NCI-H1930 (cell line): ENCODE results near the gene TRIM38.
"Not testable (repeated sequence)": the region's sequence is repeated elsewhere in the genome, so short reads cannot be mapped to it uniquely, and the experiment has no call there.

ENCODE experiments used
- DNase-seq, 2 experiments: peaks; one replicate each; lab custom pipeline; 2025; lab: John Stamatoyannopoulos, UW

The TRIM38 gene

DNA sequence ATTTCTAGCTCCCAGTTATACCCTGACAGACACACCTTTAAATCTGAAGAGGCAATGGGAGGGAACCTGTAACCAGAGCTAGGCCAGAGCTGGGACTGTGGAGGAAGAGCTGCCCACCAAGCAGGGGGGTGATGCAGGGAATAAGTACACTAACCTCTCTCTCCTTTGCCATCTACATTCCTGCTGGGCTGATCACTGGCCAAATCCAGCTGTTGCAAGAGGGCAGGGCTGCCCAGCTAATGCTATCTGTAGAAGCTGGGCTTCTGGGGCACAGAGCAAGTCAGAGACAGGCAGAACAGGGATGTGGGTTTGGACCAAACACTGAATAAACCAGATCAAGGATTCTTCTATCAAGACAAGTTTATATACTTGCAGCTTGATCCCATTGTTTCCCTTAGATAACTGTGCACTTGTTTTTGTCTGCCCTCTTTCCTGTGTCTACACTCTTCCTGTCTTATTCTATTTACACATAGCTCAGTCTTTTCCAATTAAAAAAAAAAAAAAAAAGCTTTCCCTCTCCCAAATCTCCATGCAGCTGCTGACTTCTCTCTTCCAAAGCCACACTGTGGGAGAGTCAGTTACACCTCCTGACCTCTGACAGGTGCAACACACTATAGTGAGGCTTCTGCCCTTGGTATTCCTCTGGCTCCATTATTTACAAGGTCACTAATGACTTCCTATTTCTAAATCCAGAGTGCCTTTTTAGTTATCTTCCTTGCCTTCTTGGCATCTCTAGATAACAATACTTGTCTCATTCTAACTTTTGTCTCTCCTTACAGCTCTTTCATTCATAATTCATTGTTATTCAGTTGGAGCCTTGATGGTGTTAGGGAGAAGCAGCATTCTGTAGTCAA is 43.7 kb downstream of the TRIM38 start:
- no peak for DNase-seq

DNA sequence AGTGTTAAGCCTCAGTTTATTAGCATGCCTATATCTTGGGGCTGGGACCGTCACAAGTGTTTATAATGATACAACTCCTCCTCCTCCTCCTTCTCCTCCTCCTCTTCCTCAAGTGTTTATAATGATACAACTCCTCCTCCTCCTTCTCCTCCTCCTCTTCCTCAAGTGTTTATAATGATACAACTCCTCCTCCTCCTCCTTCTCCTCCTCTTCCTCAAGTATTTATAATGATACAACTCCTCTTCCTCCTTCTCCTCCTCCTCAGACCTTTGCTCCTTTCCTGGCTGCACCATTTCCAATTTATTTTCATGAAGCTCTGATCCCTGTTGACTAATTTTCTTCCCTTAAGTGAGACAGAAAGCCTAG is 44.3 kb downstream of the TRIM38 start:
- DNase-seq = not testable (repeated sequence)

DNA sequence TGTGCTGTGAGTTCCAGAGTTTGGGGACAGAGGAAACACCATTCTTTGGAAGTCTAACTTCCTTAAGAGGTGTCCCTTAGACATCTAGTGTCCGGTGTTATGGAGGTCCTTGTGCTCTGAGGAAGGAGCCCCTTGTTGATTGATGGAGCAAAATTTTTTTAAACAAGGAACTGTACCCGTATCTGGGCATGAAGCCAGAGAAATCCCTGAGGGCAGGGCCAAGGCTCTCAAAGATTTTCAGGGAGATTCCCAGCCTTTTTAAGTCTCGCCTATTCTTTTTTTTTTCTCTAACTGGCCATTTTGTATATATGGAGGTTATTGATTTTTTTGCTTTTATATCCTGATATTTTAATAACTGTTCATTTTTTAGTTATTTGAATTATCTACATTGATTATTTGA is 45.9 kb downstream of the TRIM38 start:
- no peak for DNase-seq

DNA sequence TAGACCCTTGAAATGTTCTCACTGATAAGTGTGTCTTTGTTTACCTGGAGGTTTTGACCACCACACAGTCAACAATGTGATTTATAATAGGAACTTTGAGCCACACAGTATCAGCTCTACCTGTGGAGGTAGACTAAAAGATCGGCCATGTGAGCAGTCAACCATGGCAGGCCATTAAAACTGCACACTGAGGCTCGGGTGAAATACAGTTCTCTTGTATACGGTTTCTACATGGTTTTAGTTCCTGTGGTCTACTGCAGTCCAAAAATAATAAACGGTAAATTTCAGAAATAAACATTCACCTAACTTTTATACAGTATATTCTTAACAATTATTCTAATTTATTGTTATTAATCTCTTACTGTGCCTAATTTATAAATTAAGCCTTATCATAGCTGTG is 47.2 kb downstream of the TRIM38 start:
- no peak for DNase-seq

DNA sequence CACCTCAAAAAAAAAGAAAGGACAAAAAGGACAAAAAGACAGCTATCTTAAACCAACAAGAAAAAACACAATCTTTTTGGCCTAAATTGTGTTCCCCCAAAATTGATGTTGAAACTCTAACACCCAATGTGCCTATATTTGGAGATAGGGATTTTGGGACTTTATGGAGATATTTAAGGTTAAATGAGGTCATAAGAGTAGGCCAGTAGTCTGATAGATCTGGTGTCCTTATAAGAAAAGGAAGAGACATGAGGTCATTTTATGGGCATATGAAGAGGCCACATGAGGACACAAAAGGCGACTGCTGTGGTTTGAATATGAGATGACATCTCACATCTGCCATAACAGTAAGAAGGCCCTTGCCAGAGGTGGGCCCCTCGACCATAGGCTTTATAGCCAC is 49.5 kb downstream of the TRIM38 start:
- no peak for DNase-seq

DNA sequence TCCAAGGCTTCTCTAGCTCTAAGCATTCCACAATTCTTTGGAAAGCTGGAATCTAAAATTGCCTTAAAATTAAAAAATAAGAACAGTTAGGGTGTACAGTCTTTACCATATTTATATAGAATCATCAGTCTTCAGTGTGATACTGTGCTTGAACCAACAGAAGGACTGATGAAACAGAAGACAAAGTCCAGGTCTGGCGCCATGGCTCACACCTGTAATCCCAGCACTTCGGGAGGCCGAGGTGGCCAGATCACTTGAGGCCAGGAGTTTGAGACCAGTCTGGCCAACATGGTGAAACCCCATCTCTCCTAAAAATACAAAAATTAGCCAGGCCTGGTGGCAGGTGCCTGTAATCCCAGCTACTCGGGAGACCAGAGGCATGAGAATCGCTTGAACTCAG is 51.8 kb downstream of the TRIM38 start:
- not testable (repeated sequence) for DNase-seq

DNA sequence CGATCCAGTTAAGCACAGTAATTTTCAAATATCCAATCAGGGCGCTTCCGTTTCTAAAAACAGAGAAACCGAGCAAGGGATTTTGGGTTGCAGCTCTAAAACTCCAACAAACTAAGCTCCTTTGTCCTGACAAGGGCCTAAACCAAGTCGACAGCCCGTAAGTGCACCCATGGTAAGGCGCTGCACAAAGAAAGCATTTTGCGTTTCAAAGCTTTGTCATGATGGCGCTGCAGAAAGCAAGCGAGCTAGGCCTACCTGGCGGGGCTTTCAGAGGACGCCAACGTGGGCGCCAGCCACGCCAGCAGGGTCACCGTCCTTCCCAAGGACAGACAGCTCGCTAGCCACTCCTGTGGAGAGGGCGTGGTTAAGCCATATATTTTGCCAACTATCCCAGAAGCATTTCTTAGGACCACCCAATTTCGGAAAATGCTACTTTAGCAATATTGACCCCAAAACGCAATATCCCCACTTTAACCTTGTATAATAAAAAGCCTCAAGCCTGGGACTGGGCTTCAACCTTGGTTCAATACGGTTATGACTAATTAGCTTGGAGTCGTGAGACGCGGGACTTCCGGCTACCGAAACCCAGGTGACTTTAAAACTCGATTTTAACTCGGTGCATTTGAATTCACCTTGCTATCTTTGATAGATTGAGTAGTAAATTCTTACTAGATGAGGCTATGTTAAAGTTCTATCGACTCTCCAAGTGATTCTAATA is 53.8 kb downstream of the TRIM38 start:
- DNase-seq = no peak

DNA sequence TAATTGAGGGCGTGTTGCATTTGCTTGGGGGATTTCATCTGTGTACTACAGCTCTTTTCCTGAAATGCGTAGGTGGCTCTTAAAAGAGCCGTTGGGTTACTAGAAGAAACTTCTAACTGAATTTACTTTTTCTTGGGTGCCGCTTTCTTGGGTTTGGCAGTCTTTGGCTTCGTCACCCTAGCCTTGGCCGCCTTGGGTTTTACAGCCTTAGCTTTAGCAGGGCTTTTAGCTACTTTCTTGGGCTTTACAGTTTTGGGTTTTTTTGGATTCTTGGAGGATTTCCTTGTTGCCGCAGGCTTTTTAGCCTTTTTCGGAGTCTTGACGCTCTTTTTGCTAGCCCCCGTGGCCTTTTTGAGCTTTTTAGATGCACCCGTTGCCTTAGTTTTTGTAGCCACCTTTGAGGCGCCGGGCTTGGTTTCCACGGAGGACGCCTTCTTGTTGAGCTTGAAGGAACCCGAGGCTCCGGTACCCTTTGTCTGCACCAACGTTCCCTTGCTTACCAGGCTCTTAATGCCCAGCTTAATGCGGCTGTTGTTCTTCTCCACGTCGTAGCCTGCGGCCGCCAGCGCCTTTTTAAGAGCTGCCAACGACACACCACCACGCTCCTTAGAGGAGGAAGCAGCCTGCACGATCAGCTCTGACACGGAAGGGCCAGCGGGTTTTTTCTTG is 54.5 kb downstream of the TRIM38 start:
- DNase-seq = no peak

DNA sequence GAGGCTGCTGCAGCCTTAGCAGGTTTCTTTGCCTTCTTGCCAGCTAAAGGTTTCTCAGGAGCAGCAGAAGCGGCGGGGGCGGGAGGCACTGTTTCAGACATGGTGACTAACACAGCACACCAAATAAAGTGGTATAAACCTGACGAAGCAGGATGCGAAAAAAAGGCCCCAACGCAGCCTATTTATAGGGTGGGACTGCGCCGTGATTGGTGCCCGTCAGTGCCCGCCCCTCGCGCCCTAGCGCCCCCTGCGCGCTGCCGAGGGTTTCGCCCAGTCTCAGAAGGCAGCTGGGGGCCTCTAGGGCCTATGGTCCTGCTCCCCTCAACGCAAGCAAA is 55.0 kb downstream of the TRIM38 start:
- DNase-seq = no peak

DNA sequence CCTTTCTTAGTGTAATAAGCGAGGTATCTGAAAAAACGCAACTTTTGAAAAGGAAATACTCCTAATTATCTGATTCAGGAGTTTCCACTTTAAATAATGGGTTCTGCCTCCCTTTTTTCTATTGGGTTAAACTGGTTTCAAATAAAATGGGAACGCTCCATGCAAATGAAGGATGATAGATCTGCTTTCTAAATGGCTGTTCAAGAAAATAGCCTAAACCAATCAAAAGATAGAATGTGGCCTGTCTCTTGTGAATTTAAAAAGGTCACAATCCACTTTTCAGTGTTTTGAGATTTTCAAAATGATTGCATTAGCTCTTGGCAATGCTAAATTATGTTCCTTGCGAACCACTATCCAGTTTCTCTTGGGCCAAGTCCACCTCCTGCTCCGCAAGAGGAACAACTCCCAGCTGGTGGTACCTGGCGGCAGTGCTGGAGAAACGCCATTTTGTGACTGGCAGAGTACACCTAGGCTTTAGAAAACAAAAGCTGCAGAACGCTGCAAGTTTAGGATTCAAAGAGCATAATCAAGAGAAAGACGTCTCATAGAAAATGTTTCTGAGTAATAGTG is 56.7 kb downstream of the TRIM38 start:
- no peak for DNase-seq

DNA sequence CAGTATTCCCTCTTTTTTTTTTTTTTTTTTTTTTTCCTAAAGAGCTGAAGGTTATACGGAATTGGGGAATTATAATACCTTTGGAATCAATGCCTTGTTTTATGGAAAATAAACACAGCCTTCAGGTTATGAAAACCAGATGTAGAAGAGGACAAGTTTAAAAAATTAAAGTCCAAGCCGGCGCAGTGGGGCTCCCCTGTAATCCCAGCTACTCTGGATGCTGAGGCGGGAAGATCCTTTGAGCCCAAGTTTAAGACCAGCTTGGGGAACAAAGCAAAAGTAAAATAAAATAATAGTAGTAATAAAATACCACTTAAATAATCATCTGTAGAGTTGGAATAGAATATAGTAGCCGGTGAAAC is 57.3 kb downstream of the TRIM38 start:
- DNase-seq = no peak

DNA sequence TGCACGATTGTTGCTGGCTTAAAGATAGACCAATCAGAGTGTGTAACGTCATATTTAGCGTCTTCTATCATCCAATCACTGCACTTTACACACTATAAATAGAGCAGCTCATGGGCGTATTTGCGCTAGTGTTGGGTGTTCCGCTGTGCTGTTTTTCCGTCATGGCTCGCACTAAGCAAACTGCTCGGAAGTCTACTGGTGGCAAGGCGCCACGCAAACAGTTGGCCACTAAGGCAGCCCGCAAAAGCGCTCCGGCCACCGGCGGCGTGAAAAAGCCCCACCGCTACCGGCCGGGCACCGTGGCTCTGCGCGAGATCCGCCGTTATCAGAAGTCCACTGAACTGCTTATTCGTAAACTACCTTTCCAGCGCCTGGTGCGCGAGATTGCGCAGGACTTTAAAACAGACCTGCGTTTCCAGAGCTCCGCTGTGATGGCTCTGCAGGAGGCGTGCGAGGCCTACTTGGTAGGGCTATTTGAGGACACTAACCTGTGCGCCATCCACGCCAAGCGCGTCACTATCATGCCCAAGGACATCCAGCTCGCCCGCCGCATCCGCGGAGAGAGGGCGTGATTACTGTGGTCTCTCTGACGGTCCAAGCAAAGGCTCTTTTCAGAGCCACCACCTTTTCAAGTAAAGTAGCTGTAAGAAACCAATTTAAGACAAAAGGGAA is 57.9 kb downstream of the TRIM38 start:
- peak; percentile 41 to 70 for DNase-seq

DNA sequence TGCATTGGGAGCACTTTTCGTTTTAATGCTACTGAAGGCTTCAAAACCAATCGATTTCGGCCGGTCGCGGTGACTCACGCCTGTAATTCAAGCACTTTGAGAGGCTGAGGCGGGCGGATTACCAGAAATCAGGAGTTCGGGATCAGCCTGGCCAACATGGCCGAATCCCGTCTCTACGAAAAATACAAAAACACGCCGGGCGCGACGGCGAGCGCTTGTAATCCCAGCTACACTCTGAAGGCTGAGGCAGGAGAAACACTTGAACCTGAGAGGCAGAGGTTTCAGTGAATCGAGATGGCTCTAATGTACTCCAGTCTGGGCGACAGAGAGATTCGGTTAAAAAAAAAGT is 58.4 kb downstream of the TRIM38 start:
- peak in 1 of 2 experiments; percentile 38 for DNase-seq

DNA sequence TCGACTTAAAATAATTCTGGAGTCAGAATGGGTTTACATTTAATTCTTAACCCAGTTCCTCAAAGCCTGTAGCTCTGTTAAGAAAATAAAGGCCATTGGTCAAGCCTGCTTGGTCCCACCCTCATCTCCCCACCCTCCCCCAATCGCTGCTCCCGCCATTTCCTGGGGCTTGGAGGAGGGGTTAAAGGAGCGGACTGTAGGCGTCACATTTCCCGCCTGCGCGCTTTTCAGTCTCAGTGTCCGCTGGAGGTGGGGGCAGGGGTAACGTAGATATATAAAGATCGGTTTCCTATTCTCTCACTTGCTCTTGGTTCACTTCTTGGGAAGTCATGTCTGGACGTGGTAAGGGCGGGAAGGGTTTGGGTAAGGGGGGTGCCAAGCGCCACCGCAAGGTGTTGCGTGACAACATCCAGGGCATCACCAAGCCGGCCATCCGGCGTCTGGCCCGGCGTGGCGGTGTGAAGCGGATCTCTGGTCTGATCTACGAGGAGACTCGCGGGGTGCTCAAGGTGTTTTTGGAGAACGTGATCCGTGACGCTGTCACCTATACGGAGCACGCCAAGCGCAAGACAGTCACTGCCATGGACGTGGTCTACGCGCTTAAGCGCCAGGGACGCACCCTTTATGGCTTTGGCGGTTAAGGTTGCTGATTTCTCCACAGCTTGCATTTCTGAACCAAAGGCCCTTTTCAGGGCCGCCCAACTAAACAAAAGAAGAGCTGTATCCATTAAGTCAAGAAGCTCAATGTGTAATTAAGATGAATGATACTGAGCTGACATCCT is 58.9 kb downstream of the TRIM38 start:
- DNase-seq = peak; percentile 75 to 89

DNA sequence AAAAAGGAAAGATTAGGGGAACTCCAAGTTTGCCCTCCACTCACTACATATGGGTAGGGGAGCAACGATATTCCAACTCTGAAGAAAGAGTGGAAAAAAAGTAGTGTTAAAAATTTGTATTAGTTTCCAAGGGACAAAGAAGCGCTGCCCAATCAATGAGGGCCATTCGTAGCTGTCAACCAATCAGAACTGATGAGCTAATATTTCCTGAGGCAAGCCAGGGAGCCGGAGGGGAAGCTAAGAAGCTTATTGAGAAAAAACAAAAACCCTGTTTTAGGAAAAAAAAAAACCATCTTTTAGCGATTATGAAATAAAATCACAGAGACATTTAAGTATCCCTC is 59.5 kb downstream of the TRIM38 start:
- DNase-seq = peak; percentile 43 to 44

DNA sequence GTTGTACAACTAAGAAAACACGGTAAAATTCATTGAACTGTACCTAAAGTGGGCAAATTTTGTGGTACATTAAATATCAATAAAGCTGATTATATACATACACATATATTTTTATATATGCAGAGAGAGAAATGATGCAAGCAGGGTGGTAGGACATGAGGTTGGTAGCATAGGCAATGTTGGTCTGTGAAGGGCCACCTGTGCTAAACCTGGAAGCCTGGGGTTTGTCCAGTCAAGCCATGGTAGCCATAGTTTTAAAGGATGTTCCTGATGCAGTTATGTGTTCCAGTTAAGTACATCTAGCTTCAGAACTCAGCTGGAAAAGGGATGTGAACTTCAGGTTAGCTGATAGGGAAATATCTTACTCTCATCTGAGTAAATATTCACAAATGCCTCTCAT is 60.1 kb downstream of the TRIM38 start:
- DNase-seq = no peak

DNA sequence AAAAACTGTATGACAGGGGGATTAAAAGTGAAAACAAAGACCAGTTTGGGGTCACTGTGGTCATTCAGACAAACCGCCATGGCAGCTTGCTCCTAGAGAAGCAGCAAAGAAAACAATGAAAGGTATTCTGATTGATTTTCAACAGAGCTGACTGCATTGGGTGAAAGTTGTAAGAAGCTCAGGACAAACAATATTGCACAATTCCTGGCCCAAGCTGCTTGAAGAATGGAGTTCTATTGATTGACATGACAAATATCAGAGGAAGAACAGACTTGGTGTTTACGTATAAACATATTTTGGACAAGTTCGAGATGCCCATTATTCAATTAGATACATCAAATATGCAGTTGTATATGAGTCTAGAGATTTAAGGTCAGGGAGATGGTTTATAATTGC is 62.0 kb downstream of the TRIM38 start:
- no peak for DNase-seq

DNA sequence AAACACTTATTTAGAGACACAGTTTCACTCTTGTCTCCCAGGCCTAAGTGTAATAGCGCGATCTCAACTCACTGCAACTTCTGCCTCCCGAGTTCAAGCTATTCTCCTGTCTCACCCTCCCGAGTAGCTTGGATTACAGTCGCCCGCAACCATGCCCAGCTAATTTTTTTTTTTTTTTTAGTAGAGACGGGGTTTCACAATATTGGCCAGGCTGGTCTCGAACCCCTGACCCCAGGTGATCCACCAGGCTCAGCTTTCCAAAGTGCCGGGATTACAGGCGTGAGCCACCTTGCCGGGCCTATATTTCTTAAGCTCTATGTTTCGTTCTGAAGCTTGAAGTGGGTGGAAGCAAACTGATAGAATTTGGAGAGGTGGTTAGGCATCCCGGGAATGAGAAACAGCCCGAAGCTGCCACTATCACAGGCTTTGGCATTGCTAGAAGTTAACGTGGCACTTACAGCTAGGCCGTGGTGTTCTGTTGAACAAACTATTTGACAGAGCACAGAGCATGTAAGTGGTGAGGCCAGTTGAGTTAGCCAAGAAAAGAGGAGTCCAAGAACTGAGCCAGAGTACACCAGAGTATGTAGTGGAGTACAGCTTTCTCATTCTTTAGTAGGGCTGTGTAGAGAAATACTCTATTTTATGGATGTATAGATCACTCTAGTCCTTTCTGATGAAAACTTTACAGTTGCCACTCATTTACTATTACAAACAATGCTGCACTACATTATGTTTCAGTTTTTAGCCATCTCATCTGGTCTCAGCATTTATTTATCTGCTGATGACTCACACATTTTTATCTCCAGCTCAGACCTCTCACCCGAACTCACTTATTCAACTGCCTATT is 62.7 kb downstream of the TRIM38 start:
- no peak for DNase-seq

DNA sequence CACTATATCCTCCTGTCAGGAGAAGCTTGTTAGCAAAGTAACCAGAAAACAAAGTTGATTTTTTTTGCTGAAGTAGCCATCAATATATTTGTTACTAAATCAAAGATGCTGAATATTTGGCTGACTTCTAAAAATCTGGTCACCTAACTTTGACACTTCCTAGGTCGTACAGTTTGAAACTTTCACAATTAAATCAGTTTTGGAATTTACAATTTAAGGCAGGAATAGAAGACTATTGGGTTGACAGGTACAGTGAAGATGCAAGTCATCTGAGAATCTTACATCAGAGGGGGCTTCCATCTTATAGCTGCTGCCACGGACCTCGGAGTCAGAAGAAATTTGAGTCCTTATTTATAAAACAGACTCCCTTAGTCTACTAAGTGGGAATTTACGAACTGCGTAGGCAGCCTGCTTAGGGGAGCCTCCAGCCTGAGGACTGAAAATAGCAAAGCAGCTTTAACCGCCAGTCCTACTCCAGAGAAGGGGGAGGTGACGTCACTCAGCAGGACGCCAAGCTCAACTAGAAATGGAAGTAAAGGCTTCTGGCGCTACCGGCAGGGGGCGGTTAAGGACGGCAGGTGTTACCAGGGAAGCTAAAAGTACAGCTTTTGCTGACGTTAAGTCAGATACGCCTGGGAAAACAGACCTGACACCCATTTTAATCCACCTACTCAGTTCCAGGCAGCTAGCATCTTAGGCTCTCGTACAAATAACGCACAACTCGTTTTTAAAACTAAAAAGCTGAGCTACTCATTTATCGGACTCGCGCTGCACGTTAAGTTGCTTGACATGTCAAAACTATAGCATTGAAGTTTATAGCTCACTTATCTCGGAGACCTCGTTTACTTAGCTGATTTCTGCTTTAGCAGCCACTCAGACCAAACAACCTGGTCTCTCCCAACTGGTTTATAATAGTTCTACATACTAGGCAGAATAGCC is 63.6 kb downstream of the TRIM38 start:
- peak; percentile 91 for DNase-seq
